CD4-positive, alpha-beta T cell treated with Interleukin-4 for 1 hour (primary cell): ENCODE results near the gene GATA6.
"Not testable (repeated sequence)": the region's sequence is repeated elsewhere in the genome, so short reads cannot be mapped to it uniquely, and the experiment has no call there.

ENCODE experiments used
- DNase-seq, 2 donors: peaks; one replicate each; pipeline ENCODE4 v3.0.0-alpha.2; 2020 to 2022

The GATA6 gene

DNA sequence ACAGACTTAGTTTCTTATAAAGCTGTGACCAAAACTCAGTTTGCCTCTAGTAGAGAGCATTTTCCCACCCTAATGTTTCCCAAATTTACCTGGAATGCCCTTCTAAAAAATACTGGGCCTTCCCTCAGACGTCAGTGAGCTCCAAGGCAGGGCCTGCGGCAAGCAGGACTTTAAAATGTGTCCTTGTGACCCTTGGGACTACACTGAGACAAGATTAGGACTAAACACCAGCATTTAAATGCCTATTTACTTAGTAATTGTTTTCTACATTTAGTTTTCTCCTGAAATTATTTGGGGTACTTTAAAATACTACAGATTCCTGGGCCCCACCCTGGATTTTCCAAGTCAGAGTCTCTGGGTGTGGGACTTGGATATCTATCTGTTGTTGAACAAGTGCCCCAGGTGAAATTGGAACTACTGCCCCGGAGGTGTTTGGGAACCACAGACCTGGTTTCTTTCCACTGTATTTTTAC is 14.3 kb downstream of the GATA6 start:
- DNase-seq: no peak

DNA sequence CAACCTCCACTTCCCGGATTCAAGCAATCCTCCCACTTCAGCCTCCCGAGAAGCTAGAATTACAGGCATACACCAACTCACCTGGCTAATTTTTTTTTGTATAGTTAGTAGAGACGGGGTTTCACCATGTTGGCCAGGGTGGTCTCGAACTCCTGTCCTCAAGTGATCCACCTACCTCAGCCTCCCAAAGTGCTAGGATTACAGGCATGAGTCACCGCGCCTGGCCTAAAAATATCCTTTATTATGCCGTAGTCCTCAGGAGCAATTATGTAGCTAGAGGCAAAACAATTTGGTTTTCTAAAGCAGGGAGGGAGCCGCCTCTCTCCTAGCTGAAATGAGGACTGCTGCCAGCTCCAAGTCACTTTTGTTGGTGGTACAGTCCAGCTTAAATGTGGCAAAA is 15.2 kb downstream of the GATA6 start:
- not testable (repeated sequence) for DNase-seq

DNA sequence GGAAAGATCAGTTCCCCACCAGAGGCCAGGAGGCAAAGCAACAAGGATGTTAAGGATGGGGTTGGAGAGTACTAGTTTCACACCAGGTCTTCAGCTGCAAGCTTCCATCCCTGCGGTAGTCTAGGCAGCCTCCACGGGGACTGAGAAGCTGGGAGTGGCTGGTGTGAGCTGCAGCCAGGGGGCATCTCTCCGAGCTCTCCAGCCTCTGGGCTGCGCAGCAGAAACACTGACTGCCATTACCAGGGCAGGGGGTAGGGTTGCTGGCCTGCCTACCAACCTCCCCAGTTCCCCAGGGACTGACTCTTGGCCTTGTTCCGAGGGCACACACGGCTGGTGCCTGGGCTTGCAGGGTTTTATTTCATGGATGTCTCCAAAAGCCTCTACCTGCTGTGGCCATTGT is 15.9 kb downstream of the GATA6 start:
- DNase-seq: no peak

DNA sequence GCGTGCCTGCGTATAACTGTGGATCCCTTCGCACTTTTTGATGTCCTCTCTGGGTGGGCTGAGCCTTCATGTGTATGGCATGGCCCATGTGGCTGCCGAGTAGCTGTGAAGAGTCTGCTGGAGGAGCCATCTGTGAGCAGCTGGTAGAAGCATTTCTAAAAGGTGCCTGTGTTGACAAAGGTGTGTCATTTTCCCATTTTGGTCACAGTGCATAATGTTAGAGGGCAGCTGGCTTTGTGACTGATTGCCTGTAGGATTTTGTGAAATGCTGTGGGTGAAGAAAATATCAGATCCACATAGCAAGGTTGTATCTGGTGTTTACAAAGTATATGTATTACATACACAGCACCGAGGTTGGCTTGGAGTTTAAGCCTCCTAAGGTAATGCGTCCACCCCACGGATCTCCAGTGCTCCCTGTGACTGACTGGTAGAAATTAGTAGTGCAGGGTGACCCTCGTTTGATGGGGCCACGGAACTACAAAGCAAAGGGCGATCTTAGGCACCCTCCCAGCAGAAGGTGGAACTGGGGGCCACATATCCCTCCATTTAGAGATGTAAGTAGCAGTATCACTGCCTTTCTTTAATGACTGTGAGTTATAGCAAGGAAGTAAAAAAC is 16.5 kb downstream of the GATA6 start:
- DNase-seq: no peak

DNA sequence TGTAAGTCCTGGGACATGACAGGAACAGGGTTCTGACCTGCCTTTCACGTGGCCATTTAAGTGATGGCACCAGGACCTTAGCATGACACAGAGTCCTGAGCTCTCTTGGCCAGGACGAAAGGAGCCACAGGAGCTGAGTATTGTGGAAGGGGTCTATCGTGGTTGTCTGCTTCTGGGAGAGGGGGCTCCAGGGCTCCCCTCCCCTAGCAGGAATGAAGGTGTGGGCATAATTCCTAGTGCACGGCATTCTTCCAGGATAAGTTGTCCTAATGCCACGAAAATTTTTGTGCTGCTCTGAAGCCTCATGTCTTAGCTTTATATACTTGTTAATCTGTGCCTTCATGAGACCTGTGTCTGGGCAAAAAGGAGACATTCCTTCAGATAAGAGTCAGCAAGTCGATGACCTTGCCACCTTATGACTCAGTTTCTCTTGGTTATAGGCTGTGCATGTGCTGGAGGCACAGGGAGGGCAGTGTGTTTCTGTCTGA is 17.1 kb downstream of the GATA6 start:
- no peak for DNase-seq

DNA sequence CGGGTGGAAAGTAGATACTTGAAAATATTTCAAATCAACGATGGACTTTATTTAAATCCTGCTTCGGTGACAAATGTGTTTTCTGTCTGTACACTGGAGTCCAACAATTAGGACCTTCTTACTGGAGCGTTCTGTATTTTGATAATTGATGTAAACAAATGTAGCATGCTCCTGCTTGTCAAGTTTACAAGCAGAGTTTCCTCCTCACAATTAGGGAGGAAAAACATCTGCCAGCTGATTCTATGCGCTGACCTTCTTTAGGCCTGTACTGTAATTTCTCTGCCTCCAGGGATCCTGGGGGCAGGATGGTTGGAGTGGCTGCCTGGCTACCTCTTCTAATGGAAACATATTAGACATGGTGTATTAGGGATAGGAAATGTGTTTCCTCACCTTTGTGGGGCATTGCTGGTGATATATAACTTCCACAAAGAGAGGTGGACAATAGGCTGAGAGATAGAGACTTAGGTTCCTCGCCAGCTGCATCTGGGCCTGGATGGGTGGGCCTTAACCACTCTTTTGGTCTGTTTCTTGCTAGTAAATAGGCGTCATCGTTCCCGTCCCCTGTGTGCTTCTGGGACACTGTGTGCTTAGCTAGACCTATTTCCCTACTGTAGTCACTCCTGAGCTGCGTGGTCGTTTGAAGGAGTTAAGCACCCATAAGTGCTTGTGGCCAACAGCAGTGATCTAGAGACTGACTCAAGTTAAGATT is 19.3 kb downstream of the GATA6 start:
- no peak for DNase-seq

DNA sequence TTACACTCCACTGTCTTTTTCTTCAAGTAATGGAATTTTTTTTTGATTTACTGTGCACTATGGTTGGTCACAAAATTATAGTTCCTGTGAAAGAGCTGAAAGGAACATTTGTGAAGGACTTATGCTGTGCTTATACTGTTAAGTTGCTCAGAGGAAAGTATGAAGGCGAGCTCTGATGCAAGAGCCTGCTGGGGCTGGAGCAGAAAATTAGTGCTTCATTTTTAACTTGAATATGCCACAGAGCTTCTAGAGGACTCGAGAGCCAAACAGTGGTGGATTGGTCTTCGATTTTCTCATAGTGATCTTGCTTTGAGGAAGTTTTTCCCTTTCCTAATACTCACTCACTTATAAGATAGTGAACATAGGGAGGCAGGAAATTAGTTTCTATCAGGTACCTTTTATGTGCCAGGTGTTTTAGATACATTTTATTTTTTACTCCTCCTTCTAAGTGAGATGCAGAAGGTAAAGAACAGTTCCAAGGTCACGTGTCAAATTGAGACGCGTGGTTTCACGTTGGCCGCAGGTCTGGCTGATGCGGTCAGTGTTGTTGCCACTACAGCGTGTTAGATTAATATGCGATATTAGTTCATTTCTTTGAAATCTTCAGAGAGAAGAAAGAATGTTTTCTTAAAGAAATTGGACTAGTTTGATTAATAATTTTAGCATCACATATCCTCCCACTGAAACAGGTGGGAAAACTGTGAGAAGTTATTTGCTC is 20.2 kb downstream of the GATA6 start:
- DNase-seq: no peak

DNA sequence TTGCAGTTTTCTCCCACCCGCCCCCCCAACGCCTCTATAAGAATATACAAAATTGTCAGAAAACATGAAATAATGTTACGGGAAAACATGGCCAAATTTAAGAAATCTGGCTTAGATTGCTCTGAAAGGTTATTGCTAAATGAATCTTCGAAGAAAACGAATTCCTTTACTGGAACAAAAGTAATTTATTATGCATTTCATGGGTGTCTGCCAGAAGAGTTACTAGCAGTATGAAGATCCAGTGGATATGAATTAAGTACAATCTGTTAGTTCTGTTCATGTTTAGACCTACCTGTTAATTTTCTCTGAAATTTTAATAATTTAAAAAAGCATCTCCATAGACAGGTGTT is 21.9 kb downstream of the GATA6 start:
- no peak for DNase-seq

DNA sequence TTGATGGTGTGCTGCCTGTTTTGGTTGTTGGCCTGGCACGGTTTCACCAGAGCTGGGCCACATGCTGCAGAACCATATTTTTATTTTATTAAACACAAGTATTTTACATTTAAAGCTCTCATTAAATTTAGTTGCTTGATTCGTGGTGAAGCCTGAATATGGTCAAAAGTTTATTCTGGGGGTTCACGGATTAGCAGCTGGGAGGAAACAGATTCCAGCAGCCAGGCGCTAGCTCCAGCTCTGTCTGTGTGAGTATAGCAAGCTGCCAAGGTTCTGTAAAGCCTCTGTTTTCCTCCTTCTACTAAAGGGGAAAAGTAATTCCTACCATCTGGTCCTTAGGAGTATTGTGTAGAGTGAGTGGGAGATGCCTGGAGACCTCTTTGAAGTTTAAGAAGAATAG is 22.5 kb downstream of the GATA6 start:
- DNase-seq: no peak

DNA sequence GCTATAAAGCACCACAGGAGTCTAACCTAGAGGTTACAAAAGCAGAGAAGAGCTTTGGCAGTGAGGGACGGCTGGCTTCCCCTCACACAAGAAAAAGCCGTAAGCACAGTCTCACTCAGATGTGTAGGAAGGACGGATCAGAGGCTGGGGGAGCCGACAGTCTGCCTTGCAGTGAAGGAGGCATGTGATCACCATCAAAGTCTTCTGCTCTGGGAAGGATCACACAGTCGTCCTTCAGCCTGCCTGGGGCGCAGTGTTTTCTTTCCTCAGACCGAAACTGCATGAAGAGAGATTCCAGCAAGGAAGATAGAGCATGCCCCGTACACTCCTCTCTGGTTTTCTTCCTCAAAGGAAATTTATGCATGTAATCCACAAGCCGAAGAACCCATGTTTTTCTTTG is 24.1 kb downstream of the GATA6 start:
- DNase-seq: no peak

DNA sequence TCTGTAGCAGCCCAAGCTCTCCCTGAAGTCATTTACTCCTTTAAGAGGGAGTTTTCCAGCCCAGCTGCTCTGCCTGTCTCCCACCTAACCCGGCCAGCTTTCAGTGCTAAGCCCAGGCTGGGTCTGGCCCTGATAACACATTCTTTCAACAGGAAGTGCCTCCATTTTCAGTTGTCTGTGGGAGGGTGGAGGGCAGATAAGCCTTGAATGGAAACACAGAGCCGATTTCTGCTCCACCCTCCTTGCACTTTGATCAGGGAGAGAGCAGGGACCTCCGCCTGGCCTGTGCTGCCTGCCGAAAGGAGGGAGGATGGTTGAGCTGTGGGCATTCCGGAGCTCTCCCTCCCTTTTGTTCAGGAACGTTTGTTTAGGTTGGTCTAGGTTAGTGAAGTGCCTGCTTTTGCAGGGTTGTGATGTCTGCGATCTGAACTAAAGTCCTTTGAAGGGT is 24.8 kb downstream of the GATA6 start:
- no peak for DNase-seq

DNA sequence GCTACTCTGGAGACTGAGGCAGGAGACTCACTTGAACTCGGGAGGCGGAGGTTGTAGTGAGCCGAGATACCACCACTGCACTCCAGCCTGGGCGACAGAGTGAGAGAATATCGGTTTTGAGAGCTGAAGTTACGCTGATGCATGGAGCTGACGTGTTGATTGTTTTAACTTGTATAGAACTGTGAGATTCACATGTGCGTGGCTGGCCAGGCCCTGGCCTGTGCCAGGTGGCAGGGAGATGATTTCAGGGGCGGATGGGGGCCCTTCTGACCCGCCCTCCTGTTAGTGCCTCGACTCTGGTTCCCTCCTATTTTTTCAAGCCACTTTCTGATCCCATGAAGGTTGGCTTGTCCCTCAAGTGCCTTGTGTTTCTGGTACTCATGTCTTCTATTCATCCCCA is 25.7 kb downstream of the GATA6 start:
- no peak for DNase-seq

DNA sequence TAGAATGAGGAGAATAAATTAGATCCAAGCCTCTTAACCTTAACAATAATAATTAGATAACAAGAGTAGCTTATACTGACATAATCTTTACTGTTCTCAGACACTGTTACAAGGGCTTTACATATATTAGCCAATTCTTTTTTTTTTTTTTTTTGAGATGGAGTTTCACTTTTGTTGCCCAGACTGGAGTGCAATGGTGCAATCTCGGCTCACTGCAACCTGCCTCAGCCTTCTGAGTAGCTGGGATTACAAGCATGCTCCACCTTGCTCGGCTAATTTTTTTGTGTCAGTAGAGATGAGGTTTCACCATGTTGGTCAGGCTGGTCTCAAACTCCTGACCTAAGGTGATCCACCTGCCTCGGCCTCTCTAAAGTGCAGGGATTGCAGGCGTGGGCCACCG is 27.6 kb downstream of the GATA6 start:
- DNase-seq: not testable (repeated sequence)

DNA sequence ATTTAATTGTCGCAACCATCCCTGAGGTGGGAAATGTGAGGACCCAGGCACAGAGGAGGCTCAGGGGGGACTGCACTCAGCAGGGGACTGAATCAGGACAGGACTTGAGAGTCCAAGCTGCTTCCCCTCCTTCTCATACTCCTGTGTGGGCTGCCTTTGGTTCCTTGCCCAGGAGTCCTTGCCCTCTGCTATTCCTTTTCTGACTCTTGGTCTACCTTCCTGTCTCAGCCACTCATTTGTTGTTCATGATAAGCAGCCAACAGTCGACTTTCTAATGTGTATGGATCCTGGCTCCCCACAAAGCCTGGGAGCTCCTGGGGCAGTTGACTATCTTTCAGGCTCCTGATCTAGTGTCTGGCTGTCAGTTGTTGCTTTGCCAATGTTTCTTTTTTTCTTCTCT is 28.3 kb downstream of the GATA6 start:
- no peak for DNase-seq

DNA sequence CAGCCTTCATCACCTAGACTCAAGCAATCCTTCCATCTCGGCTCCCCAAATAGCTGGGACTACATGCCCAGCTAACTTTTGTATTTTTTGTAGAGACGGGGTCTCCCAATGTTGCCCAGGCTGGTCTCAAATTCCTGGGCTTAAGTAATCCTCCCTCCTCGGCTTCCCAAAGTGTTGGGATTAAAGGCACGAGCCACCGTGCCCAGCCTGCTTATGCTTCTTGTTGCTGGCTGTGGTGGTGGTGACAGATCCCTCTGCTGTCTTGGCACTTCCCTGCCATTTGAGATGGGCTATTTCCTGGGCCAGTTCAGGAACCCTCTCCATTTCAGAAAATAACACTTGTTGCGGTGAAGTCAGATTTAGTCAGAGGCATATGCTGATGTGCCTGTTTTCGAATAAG is 28.8 kb downstream of the GATA6 start:
- no peak for DNase-seq

DNA sequence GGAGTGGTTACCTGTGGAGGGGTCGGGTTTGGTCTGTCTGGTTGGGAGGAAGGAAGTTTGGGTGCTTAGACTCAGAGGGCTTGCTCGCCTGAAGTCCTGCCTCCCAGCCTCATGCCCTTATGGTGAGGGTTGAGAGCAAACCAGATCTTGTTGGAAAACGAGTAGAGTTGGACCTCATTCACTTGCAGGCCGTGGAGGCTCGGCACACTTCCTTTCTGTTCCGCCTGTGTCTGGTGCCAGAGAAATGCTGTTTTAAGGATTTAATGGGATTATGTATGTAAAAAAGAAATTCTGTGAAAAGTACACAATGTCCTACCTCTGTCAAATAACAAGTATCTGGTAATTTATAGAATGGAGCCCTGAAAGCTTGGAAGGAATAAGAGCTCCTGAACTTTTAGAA is 29.6 kb downstream of the GATA6 start:
- DNase-seq: no peak

DNA sequence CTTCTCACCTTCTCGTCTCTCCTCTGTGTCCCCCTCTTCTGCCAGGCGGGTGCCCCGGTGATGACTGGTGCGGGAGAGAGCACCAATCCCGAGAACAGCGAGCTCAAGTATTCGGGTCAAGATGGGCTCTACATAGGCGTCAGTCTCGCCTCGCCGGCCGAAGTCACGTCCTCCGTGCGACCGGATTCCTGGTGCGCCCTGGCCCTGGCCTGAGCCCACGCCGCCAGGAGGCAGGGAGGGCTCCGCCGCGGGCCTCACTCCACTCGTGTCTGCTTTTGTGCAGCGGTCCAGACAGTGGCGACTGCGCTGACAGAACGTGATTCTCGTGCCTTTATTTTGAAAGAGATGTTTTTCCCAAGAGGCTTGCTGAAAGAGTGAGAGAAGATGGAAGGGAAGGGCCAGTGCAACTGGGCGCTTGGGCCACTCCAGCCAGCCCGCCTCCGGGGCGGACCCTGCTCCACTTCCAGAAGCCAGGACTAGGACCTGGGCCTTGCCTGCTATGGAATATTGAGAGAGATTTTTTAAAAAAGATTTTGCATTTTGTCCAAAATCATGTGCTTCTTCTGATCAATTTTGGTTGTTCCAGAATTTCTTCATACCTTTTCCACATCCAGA is 31.3 kb downstream of the GATA6 start:
- no peak for DNase-seq

DNA sequence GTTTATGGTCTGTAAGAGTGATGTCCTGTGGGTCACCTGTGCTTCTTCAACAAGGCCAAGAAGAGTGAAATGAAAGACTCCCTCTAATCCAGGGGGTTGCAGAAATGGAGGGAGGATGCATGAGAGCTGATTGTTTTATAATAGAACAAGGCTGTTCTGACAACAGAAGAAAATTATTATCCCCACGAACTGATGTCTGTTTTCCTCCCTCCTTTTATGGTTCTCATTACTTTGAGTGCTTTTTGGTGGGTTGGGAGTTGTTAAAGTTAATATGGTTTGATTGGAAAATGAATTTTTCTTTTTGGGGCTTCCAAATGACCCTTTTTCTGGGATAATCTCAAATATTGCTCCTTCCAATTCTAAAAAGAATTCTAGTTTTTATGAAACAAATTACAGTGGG is 33.6 kb downstream of the GATA6 start:
- DNase-seq: no peak

DNA sequence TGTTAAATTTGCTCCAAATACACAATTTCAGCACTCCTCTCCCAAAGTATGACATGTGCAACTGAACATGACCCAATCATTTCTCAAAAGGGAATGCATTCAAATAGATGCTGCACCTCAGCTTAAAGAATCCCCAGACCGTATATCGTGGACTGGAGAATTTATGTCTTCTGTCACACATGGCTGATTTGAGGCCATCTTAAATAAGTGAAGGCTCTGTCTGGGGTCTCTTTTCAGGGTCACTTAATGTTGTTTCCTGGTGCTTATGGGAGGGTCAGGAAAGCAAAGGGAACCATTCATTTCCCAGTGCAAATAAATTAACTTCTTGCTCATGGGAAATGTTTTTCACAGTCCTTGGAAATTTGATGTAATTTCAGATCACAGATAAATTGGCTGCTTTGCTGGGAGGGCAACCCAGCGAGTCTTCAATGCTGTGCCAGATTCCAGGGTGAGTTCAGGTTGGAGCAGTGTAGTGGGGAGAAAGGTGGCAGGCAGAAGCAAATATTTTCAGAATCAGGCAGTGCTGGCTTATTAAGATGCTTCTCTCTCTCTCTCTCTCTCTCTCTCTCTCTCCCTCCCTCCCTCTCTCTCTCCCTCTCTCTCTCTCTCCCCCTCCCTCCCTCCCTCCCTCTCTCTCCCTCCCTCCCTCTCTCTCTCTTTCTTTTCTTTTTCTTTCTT is 34.3 kb downstream of the GATA6 start:
- no peak for DNase-seq

DNA sequence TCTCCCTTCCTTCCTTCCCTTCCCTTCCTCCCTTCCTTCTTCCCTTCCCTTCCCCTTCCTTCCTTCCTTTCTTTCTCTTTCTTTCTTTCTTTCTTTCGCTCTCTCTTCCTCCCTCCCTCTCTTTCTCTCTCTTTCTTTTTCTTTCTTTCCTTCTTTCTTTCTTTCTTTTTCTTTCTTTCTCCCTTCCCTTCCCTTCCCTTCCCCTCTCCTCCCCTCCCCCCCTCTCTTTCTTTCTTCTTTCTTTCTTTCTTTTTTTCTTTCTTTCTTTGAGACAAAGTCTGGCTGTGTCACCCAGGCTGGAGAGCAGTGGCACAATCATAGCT is 34.8 kb downstream of the GATA6 start:
- DNase-seq: no peak

DNA sequence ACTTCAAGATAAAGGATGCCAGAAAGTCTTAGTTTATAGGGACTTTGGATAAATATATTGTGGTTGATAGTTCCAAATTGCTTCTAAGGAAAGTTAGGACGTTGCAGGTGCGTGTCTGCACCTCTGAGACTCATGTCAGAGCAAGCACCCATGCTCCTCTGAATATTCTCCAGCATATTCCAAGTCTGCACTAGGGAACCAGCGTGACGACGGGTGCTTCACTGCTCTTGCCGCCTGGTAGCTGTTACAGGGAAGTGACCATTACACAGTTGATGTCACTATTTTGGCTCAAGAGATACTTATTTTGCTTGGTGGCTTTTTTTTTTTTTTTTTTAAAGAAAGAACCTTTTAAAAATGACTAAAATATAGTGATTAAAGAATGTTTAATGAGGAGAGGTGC is 35.6 kb downstream of the GATA6 start:
- no peak for DNase-seq

DNA sequence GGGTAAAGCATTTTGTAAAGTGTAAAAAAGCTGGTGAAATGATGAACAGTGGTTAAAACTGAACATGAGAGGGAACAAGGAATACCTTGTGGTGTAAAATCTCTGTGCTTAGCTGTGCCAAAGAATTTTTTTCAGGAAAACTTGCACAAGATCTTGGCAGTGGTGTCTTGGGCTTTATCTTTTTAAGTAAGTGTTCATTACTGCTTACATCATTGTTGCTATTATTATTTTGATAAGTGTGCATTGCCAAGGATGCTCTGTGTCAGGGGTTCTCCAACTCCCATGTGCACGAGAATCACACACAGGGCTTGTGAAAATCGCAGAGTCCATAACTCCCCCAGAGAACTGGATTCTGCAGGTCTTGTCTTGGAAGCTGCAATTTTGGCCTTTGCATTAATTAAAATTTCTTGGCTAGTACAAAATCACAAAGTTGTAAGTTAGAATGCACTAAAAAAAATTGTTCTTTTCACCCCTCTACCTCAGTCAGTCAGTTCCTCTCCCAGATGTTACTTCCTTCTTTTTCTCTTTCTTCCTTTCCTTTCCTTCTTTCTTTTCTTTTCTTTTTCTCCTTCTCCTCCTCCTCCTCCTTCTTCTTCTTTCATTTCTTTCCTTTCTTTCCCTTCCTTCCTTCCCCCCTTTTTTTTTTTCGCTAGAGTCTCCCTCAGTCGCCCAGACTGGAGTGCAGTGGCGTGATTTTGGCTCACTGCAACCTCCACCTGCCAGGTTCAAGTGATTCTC is 37.8 kb downstream of the GATA6 start:
- DNase-seq: no peak
